HepG2 (cell line): Measurements from ENCODE around the gene GJC1. TPM values are rescaled to one million over a fixed set of nuclear protein-coding genes. Genes with fewer than 3 reads are reported as not detected.

Experiments used
- ATAC-seq: fragments of 200-7000 bp; cut with Tn5 transposase; 3 replicates; pipeline ENCODE4 v1.9.1; 2020; ENCODE audit warnings: mild to moderate bottlenecking, moderate library complexity
- BruUV-seq: library from RNA; stranded (reverse); fragments of 400-500 nt; replicated peaks from 2 replicates; lab custom pipeline; 2021; lab: Mats Ljungman, UMichigan
- CTCF ChIA-PET: fragments of 300-600 bp; formaldehyde crosslinking; extraction: SDS; loops from one replicate; lab custom pipeline; 2021; ENCODE audit warnings: low total read pairs, inconsistent platforms, low intra/inter-chr PET ratio; lab: Yijun Ruan, JAX
- POLR2A ChIA-PET: fragments of 350-600 bp; sonication (Branson Sonifier 250); formaldehyde crosslinking; loops from one replicate; lab custom pipeline; 2020; ENCODE audit warnings: antibody characterized with exemption, inconsistent platforms; lab: Yijun Ruan, JAX
- DNase-seq: peaks from one replicate; pipeline ENCODE4 v3.0.0-alpha.2; 2015; ENCODE audit warnings: low spot score
- FAIRE-seq: peaks from 3 replicates; lab custom pipeline; 2011; peaks lifted over from hg19 to GRCh38; lab: Jason Lieb, UNC
- H2AFZ ChIP-seq: one replicate; pipeline ENCODE4 v1.6.1; 2011; ENCODE audit warnings: low read length, inconsistent platforms
- H3K27ac ChIP-seq: fragments of 300-600 bp; 3 replicates; pipeline ENCODE4 v1.8.0; 2011; ENCODE audit warnings: mixed run types, mild to moderate bottlenecking, mixed read lengths, low read length, inconsistent platforms; ENCODE audit not compliant: insufficient read depth; ENCODE audit errors: extremely low read length
- H3K27me3 ChIP-seq, 2 experiments: fragments of 200-600 bp in 1 of 2; 2 replicates in 1 of 2; 3 replicates in 1 of 2; pipeline versions ENCODE4 v1.6.0 to v1.8.0; 2011; ENCODE audit warnings: low read length in 2 of 2, mild to moderate bottlenecking in 2 of 2, moderate library complexity in 2 of 2, inconsistent platforms in 1 of 2; ENCODE audit not compliant: insufficient read depth in 2 of 2, control insufficient read depth in 1 of 2
- H3K36me3 ChIP-seq, 2 experiments: fragments of 200-600 bp in 1 of 2; replicated peaks in 1 of 2; 2 replicates in 1 of 2; 3 replicates in 1 of 2; pipeline versions ENCODE4 v1.5.1 to v1.8.0; 2011; ENCODE audit warnings: low read length in 2 of 2, inconsistent platforms in 1 of 2; ENCODE audit not compliant: insufficient read depth in 2 of 2, control insufficient read depth in 1 of 2
- H3K4me1 ChIP-seq: 2 replicates; pipeline ENCODE4 v1.5.1; 2012; ENCODE audit warnings: low read length, inconsistent platforms; ENCODE audit not compliant: insufficient read depth
- H3K4me2 ChIP-seq: 2 replicates; pipeline ENCODE4 v1.6.0; 2011; ENCODE audit warnings: low read depth, low read length, inconsistent platforms
- H3K4me3 ChIP-seq, 3 experiments: fragments of 200-600 bp in 1 of 3; sonication (generic), shearing (Covaris generic) in 1 of 3; replicated peaks in 1 of 3; 2 replicates each; pipeline ENCODE4 v1.5.1; 2011 to 2016; ENCODE audit warnings: low read length in 3 of 3, inconsistent platforms in 2 of 3, low read depth in 2 of 3, mild to moderate bottlenecking in 2 of 3, control low read depth in 1 of 3, mixed read lengths in 1 of 3; ENCODE audit not compliant: insufficient read depth in 1 of 3
- H3K79me2 ChIP-seq: one replicate; pipeline ENCODE4 v1.6.1; 2011; ENCODE audit warnings: low read length, inconsistent platforms; ENCODE audit not compliant: insufficient read depth
- H3K9ac ChIP-seq: 2 replicates; pipeline ENCODE4 v1.6.0; 2011; ENCODE audit warnings: mild to moderate bottlenecking, low read depth, low read length, inconsistent platforms; ENCODE audit not compliant: insufficient read depth
- H3K9me3 ChIP-seq: 2 replicates; pipeline ENCODE4 v1.5.1; 2012; ENCODE audit warnings: mild to moderate bottlenecking, low read length
- H4K20me1 ChIP-seq: 2 replicates; pipeline ENCODE4 v1.6.0; 2011; ENCODE audit warnings: inconsistent platforms, mild to moderate bottlenecking, low read length, moderate library complexity; ENCODE audit not compliant: insufficient read depth
- CBX2 ChIP-seq, 2 experiments: fragments of 200-600 bp in 1 of 2; sonication (generic); formaldehyde crosslinking in 1 of 2; IDR thresholded peaks; 2 replicates each; pipeline versions ENCODE4 v1.7.0 to v1.8.1; 2018 to 2022; ENCODE audit warnings: low read depth in 2 of 2, low read length in 1 of 2, mild to moderate bottlenecking in 1 of 2, missing genetic modification reagents in 1 of 2
- EZH2 ChIP-seq: conservative IDR thresholded peaks from 2 replicates; pipeline ENCODE4 v1.6.1; 2012; ENCODE audit warnings: mild to moderate bottlenecking, low read depth, low read length, moderate library complexity
- GABPA ChIP-seq, 2 experiments: IDR thresholded peaks; 2 replicates each; pipeline ENCODE4 v1.6.1; 2011 to 2016; ENCODE audit warnings: low read depth in 2 of 2, low read length in 1 of 2, missing biosample characterization in 1 of 2, missing genetic modification characterization in 1 of 2
- RNF2 ChIP-seq: fragments of 450-650 bp; conservative IDR thresholded peaks from 2 replicates; pipeline ENCODE4 v1.6.1; 2016; ENCODE audit warnings: low read depth
- SOX13 ChIP-seq, 3 experiments: fragments of 450-650 bp in 1 of 3; sonication (generic) in 1 of 3; formaldehyde crosslinking in 1 of 3; IDR thresholded peaks in 2 of 3; conservative IDR thresholded peaks in 1 of 3; 2 replicates each; pipeline versions ENCODE4 v1.5.0 to v1.6.1; 2016 to 2020; ENCODE audit warnings: antibody characterized with exemption in 1 of 3, mild to moderate bottlenecking in 1 of 3, missing compliant biosample characterization in 1 of 3, missing genetic modification reagents in 1 of 3, moderate library complexity in 1 of 3
- ZFP36 ChIP-seq: fragments of 150-350 bp; IDR thresholded peaks from 2 replicates; pipeline ENCODE4 v1.6.1; 2018; ENCODE audit warnings: borderline replicate concordance, low read length, low read depth; ENCODE audit not compliant: partially characterized antibody
- ZMYM3 ChIP-seq: sonication (generic); formaldehyde crosslinking; IDR thresholded peaks from 2 replicates; pipeline ENCODE4 v1.5.1; 2020; ENCODE audit warnings: mild to moderate bottlenecking, missing genetic modification reagents
- ZNF547 ChIP-seq: sonication (generic); formaldehyde crosslinking; IDR thresholded peaks from 2 replicates; pipeline ENCODE4 v1.5.1; 2020; ENCODE audit warnings: mild to moderate bottlenecking, missing genetic modification reagents
- ZSCAN12 ChIP-seq: sonication (generic); formaldehyde crosslinking; IDR thresholded peaks from 2 replicates; pipeline ENCODE4 v1.9.0; 2021; ENCODE audit warnings: mild to moderate bottlenecking, missing genetic modification reagents
- WGBS: methylation state at CpG from one replicate; pipeline ENCODE4 v1.1.6; 2017; ENCODE audit warnings: low lambda C conversion rate; 5-methylcytosine and 5-hydroxymethylcytosine counted together
- in situ Hi-C: cut with HindIII; loops from 2 replicates; pipeline ENCODE4 v1.10.0; 2017; ENCODE audit warnings: low pct_unique_long_range_greater_than_20kb; ENCODE audit not compliant: extremely low pct_ligation_motif_present
- intact Hi-C: fragments of 100-400 bp; cut with micrococcal nuclease; formaldehyde crosslinking; loops from one replicate; pipeline ENCODE4 v1.10.0; 2022; ENCODE audit not compliant: unreplicated experiment
- polyA plus RNA-seq, 8 experiments: library from polyadenylated mRNA; depleted of rRNA in 3 of 8; stranded (reverse) in 7 of 8; unstranded in 1 of 8; fragments of >200 nt; fragmentation: Illumina TruSeq in 4 of 8; extraction: Trizol in 4 of 8; gene quantifications; 2 replicates each; pipeline versions ENCODE4 v1.2.1 to v1.2.3, GENCODE V29; 2011 to 2016; ENCODE audit warnings: low read depth in 4 of 8, missing spikeins in 1 of 8, mixed read lengths in 1 of 8; ENCODE audit not compliant: insufficient read depth in 1 of 8
- total RNA-seq, 5 experiments: library from RNA; depleted of rRNA; stranded (reverse); fragments of >200 nt; fragmentation: Illumina TruSeq; extraction: Trizol; gene quantifications; 2 replicates each; pipeline ENCODE4 v1.2.3, GENCODE V29; 2016; ENCODE audit warnings: low read depth in 1 of 5
- TF ChIP-seq, protein P1 (sequence below): sonication (generic); formaldehyde crosslinking; IDR thresholded peaks from 2 replicates; pipeline ENCODE4 v1.8.1; 2023; ENCODE audit warnings: mild to moderate bottlenecking, moderate library complexity, missing genetic modification reagents
- TF ChIP-seq, protein P2 (sequence below): sonication (generic); formaldehyde crosslinking; IDR thresholded peaks from 2 replicates; pipeline ENCODE4 v1.8.0; 2022; ENCODE audit warnings: mild to moderate bottlenecking, missing genetic modification reagents, moderate library complexity

The GJC1 gene
- total and polyA plus RNA-seq, 2 of the 13 experiments (the other 11 are each of a cell fraction or from before 2014, with no cell fraction given), result 1.7 TPM

DNA sequence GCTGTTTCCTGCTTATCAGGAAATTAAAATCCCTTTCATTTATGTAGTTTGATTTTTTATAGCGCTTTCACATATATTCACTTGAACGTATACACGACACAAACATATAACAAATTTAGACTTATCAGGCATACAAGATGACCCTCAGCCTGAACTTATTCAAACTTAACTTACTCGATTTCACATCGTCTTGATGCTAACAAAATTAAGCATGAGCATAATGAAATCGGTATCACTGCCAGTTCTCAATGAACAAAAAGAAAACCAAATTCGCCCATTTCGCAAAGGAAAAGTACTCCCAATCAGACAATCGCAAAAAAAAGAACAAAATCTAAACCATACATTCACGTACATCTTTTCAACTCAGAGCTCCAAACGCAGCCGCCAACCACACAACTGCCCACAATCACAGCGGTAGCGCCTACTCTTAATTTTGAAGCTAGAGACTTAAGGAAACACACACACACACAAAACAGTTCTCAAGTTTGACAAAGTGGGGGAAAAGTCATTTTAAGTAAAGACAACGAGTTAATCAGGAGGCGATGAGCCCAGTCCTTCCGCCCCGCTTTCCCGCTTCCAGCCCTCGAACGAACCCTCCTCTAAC, 1.1 kb downstream of the GJC1 start:
- peak overlapping the region; percentile 84 for H3K4me2 ChIP-seq
- FAIRE-seq (peak; percentile 43), DNase-seq (no peak), ATAC-seq (no peak)
- ChIA-PET POLR2A (interaction anchor here (0.6 kb wide), 1 partner anchor 31 kb away, joined by 3 read pairs; no protein-coding TSS in a partner anchor), CTCF (no interaction called here)
- H3K27me3 ChIP-seq, result peaks cover 3 to 38% of the 10 kb centered on the region in 2 experiments
- H3K36me3 ChIP-seq, result no peaks in the 10 kb centered on the region
- H3K79me2 ChIP-seq, result no peaks in the 10 kb centered on the region
- H3K4me1 ChIP-seq, result peaks cover 31% of the 10 kb centered on the region
- in situ Hi-C loops (loop anchor here (5.0 kb wide), 1 partner anchor 47 kb away; no protein-coding TSS in a partner anchor), intact Hi-C loops (no loop called here)
- TF ChIP-seq ZMYM3 (CRISPR knock-in tag) (no peak), SOX13 (IDR thresholded peaks at IDR 0.05) (peak; percentile 69; the same call in 1 of the 2 replicates), SOX13 (CRISPR knock-in tag; conservative IDR thresholded peaks at IDR 0.05 in 1 of 2, IDR thresholded peaks at IDR 0.05 in 1 of 2) (no peak), GABPA (IDR thresholded peaks at IDR 0.05; ENCODE audit: low read depth, low read length) (no peak), GABPA (CRISPR knock-in tag; IDR thresholded peaks at IDR 0.05; ENCODE audit: low read depth) (no peak), ZSCAN12 (CRISPR knock-in tag) (no peak), ZNF547 (CRISPR knock-in tag) (no peak), CBX2 (IDR thresholded peaks at IDR 0.05; ENCODE audit: low read depth, low read length) (peak; percentile 100), CBX2 (CRISPR knock-in tag; IDR thresholded peaks at IDR 0.05; ENCODE audit: low read depth) (no peak), RNF2 (peak; percentile 79), EZH2 (peak; percentile 100; the same call in 1 of the 2 replicates), ZFP36 (peak; percentile 18)
- TF ChIP-seq, protein P1, sequence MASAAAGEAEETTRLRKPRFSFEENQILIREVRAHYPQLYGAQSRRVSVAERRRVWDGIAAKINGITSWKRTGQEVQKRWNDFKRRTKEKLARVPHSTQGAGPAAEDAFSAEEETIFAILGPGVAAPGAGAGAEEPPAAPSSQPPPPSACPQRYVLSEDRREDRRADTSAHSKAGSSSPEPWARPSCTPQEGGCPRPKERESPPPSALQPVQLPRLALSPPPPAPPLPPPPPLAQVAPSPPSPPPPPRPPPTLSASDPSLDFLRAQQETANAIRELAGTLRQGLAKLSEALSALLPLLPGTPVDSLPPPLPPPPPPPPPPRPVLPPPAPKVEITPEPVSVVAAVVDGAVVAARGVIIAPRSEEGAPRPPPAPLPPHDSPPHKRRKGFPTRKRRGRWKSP (CRISPR knock-in tag), result 0 out of 2 replicates have a peak, but pooled peaks have one; percentile 18
- TF ChIP-seq, protein P2, sequence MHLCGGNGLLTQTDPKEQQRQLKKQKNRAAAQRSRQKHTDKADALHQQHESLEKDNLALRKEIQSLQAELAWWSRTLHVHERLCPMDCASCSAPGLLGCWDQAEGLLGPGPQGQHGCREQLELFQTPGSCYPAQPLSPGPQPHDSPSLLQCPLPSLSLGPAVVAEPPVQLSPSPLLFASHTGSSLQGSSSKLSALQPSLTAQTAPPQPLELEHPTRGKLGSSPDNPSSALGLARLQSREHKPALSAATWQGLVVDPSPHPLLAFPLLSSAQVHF, result 0 out of 2 replicates have a peak, but pooled peaks have one; percentile 41
- H4K20me1 ChIP-seq, result no peaks in the 10 kb centered on the region
- no peaks in the 10 kb centered on the region for H3K9me3 ChIP-seq
- H3K27ac ChIP-seq, result no peak overlapping the region
- 20% methylated on average over 20 of the region's 21 CpGs for WGBS
- no peak overlapping the region for H2AFZ ChIP-seq
- BruUV-seq, result no TSS peak
- H3K4me3 ChIP-seq, result peak overlapping the region; percentile 53 to 72 (median 72); a peak in 5 of 6 replicates
- H3K9ac ChIP-seq, result peak overlapping the region; percentile 45; the same call in 1 of the 2 replicates
